H9 (cell line): Measurements from ENCODE around the gene DAPP1. TPM values are rescaled to one million over a fixed set of nuclear protein-coding genes. Genes with fewer than 3 reads are reported as not detected.

Source experiments
- DNase-seq: peaks from one replicate; pipeline ENCODE4 v3.0.0-alpha.2; 2017
- H2AFZ ChIP-seq: one replicate; pipeline ENCODE4 v1.6.1; 2013; ENCODE audit warnings: mild to moderate bottlenecking, low read length, control low read depth, moderate library complexity
- H2AK5ac ChIP-seq: 2 replicates; pipeline ENCODE4 v1.6.1; 2013; ENCODE audit warnings: low read length, control low read depth, mixed read lengths; ENCODE audit not compliant: insufficient read length
- H2BK120ac ChIP-seq: one replicate; pipeline ENCODE4 v1.6.1; 2013; ENCODE audit warnings: low read depth, mild to moderate bottlenecking, low read length, control low read depth, inconsistent platforms; ENCODE audit not compliant: poor library complexity, severe bottlenecking
- H2BK12ac ChIP-seq: 2 replicates; pipeline ENCODE4 v1.6.1; 2013; ENCODE audit warnings: low read length, control low read depth, mixed read lengths, low read depth; ENCODE audit not compliant: insufficient read length
- H2BK15ac ChIP-seq: 2 replicates; pipeline ENCODE4 v1.6.1; 2013; ENCODE audit warnings: low read depth, low read length, control low read depth
- H2BK20ac ChIP-seq: one replicate; pipeline ENCODE4 v1.6.1; 2013; ENCODE audit warnings: low read depth, mild to moderate bottlenecking, low read length, control low read depth, inconsistent platforms; ENCODE audit not compliant: poor library complexity, severe bottlenecking
- H2BK5ac ChIP-seq: 2 replicates; pipeline ENCODE4 v1.6.1; 2013; ENCODE audit warnings: low read length, control low read depth, mixed read lengths; ENCODE audit not compliant: insufficient read length
- H3K14ac ChIP-seq: 2 replicates; pipeline ENCODE4 v1.6.1; 2013; ENCODE audit warnings: low read length, control low read depth; ENCODE audit not compliant: insufficient read depth
- H3K18ac ChIP-seq: 2 replicates; pipeline ENCODE4 v1.6.1; 2013; ENCODE audit warnings: low read depth, mild to moderate bottlenecking, mixed read lengths, low read length, control low read depth; ENCODE audit not compliant: insufficient read length
- H3K23ac ChIP-seq: 2 replicates; pipeline ENCODE4 v1.6.1; 2013; ENCODE audit warnings: low read length, control low read depth, mixed read lengths, low read depth; ENCODE audit not compliant: insufficient read length
- H3K23me2 ChIP-seq: 2 replicates; pipeline ENCODE4 v1.6.1; 2013; ENCODE audit warnings: low read depth, mild to moderate bottlenecking, mixed read lengths, low read length, control low read depth; ENCODE audit not compliant: insufficient read length, poor library complexity, severe bottlenecking
- H3K27ac ChIP-seq: 2 replicates; pipeline ENCODE4 v1.5.1; 2013; ENCODE audit warnings: low read length, control low read depth, mixed read lengths, low read depth; ENCODE audit not compliant: insufficient read length
- H3K27me3 ChIP-seq: 2 replicates; pipeline ENCODE4 v1.6.1; 2013; ENCODE audit warnings: low read length, control low read depth, inconsistent platforms; ENCODE audit not compliant: insufficient read depth
- H3K4ac ChIP-seq: 2 replicates; pipeline ENCODE4 v1.6.1; 2013; ENCODE audit warnings: low read depth, mild to moderate bottlenecking, control low read depth, inconsistent platforms, low read length, moderate library complexity
- H3K4me1 ChIP-seq: 2 replicates; pipeline ENCODE4 v1.6.1; 2013; ENCODE audit warnings: low read length, control low read depth, inconsistent platforms; ENCODE audit not compliant: insufficient read depth
- H3K4me2 ChIP-seq: 2 replicates; pipeline ENCODE4 v1.6.1; 2013; ENCODE audit warnings: low read length, control low read depth, mixed read lengths; ENCODE audit not compliant: insufficient read length, insufficient read depth
- H3K56ac ChIP-seq: 2 replicates; pipeline ENCODE4 v1.6.1; 2013; ENCODE audit warnings: low read depth, mild to moderate bottlenecking, mixed read lengths, low read length, control low read depth; ENCODE audit not compliant: insufficient read length
- H3K79me1 ChIP-seq: 2 replicates; pipeline ENCODE4 v1.6.1; 2013; ENCODE audit warnings: low read depth, mild to moderate bottlenecking, moderate library complexity, low read length, control low read depth, inconsistent platforms; ENCODE audit not compliant: insufficient read depth, poor library complexity, severe bottlenecking
- H3K79me2 ChIP-seq: 2 replicates; pipeline ENCODE4 v1.6.1; 2013; ENCODE audit warnings: low read length, control low read depth, inconsistent platforms; ENCODE audit not compliant: insufficient read depth
- H3K9ac ChIP-seq: 2 replicates; pipeline ENCODE4 v1.6.1; 2013; ENCODE audit warnings: low read length, control low read depth, mixed read lengths; ENCODE audit not compliant: insufficient read length; ENCODE audit errors: extremely low read depth
- H3K9me3 ChIP-seq: one replicate; pipeline ENCODE4 v1.6.1; 2013; ENCODE audit warnings: low read depth, low read length, inconsistent platforms; ENCODE audit not compliant: control insufficient read depth
- H3T11ph ChIP-seq: one replicate; pipeline ENCODE4 v1.6.1; 2013; ENCODE audit warnings: mild to moderate bottlenecking, low read length, control low read depth, inconsistent platforms
- H4K20me1 ChIP-seq: one replicate; pipeline ENCODE4 v1.6.1; 2013; ENCODE audit not compliant: control insufficient read depth, insufficient read length, insufficient read depth
- H4K5ac ChIP-seq: 2 replicates; pipeline ENCODE4 v1.6.1; 2013; ENCODE audit warnings: low read depth, mild to moderate bottlenecking, mixed read lengths, low read length, control low read depth; ENCODE audit not compliant: insufficient read length
- H4K8ac ChIP-seq: replicated peaks from 2 replicates; pipeline ENCODE4 v1.6.1; 2013; ENCODE audit warnings: low read length, control low read depth, mixed read lengths, low read depth; ENCODE audit not compliant: insufficient read length
- H4K91ac ChIP-seq: 2 replicates; pipeline ENCODE4 v1.6.1; 2013; ENCODE audit warnings: low read depth, mild to moderate bottlenecking, moderate library complexity, mixed read lengths, low read length, control low read depth; ENCODE audit not compliant: insufficient read length
- H3K27ac Mint-ChIP-seq, 3 experiments: 2 replicates in 2 of 3; 3 replicates in 1 of 3; pipeline ENCODE4 v1.8.0; 2020 to 2021; ENCODE audit warnings: mixed read lengths in 3 of 3, mild to moderate bottlenecking in 1 of 3, moderate library complexity in 1 of 3
- H3K27me3 Mint-ChIP-seq: 2 replicates; pipeline ENCODE4 v1.8.0; 2021; ENCODE audit warnings: low read depth, mild to moderate bottlenecking, moderate library complexity, mixed read lengths
- H3K36me3 Mint-ChIP-seq, 3 experiments: 2 replicates in 2 of 3; 3 replicates in 1 of 3; pipeline ENCODE4 v1.8.0; 2020 to 2021; ENCODE audit warnings: low read depth in 3 of 3, mixed read lengths in 3 of 3; ENCODE audit not compliant: insufficient read depth in 1 of 3
- H3K4me1 Mint-ChIP-seq, 2 experiments: 2 replicates each; pipeline ENCODE4 v1.8.0; 2020; ENCODE audit warnings: mixed read lengths in 2 of 2
- H3K4me3 Mint-ChIP-seq, 2 experiments: 2 replicates in 1 of 2; 3 replicates in 1 of 2; pipeline ENCODE4 v1.8.0; 2020 to 2021; ENCODE audit warnings: mild to moderate bottlenecking in 2 of 2, mixed read lengths in 2 of 2, moderate library complexity in 1 of 2
- H3K9me3 Mint-ChIP-seq, 2 experiments: 2 replicates in 1 of 2; 3 replicates in 1 of 2; pipeline ENCODE4 v1.8.0; 2020; ENCODE audit warnings: mild to moderate bottlenecking in 2 of 2, mixed read lengths in 2 of 2, moderate library complexity in 1 of 2
- WGBS: extraction: QIAGEN DNeasy Blood & Tissue Kit; methylation state at CpG from one replicate; pipeline ENCODE4 v1.1.7; 2013; ENCODE audit warnings: missing lambda C conversion rate, low lambda C conversion rate, mixed read lengths; ENCODE audit not compliant: insufficient read length; ENCODE audit errors: extremely low coverage; 5-methylcytosine and 5-hydroxymethylcytosine counted together
- total RNA-seq: library from RNA; stranded (reverse); gene quantifications from 2 replicates; pipeline ENCODE4 v1.2.1, GENCODE V29; 2021
- TF ChIP-seq, protein P1 (sequence below): fragments of 200-600 bp; sonication (generic); conservative IDR thresholded peaks from 3 replicates; pipeline ENCODE4 v1.8.0; 2021; ENCODE audit warnings: antibody characterized with exemption, mild to moderate bottlenecking

The DAPP1 gene
- total RNA-seq, 1 experiment from 2014 or later: not detected

GRCh38 chr4:99860521-99860920 lies 43.9 kb downstream of the DAPP1 start:
- H2AFZ ChIP-seq: no peak overlapping the region
- H3K27ac ChIP-seq: no peak overlapping the region
- no peak overlapping the region for H4K91ac ChIP-seq
- no peak overlapping the region for H3K18ac ChIP-seq
- H2AK5ac ChIP-seq: no peak overlapping the region
- H3K9me3 Mint-ChIP-seq: no peaks in the 10 kb centered on the region
- no peaks in the 10 kb centered on the region for H3K27me3 ChIP-seq
- no peak overlapping the region for H2BK12ac ChIP-seq
- no peak overlapping the region for H2BK120ac ChIP-seq
- H3K27ac Mint-ChIP-seq: no peak overlapping the region
- no peaks in the 10 kb centered on the region for H3K4me1 ChIP-seq
- H3K9me3 ChIP-seq: no peaks in the 10 kb centered on the region
- DNase-seq: no peak
- no peak overlapping the region for H3K23ac ChIP-seq
- H3K9ac ChIP-seq: no peak overlapping the region
- no peaks in the 10 kb centered on the region for H3K27me3 Mint-ChIP-seq
- no peaks in the 10 kb centered on the region for H3K79me1 ChIP-seq
- no peaks in the 10 kb centered on the region for H3K79me2 ChIP-seq
- no peak overlapping the region for H3K4me3 Mint-ChIP-seq
- no peak overlapping the region for H2BK20ac ChIP-seq
- WGBS: no CpG with 5 or more reads among the region's 2 CpGs
- TF ChIP-seq, protein P1, sequence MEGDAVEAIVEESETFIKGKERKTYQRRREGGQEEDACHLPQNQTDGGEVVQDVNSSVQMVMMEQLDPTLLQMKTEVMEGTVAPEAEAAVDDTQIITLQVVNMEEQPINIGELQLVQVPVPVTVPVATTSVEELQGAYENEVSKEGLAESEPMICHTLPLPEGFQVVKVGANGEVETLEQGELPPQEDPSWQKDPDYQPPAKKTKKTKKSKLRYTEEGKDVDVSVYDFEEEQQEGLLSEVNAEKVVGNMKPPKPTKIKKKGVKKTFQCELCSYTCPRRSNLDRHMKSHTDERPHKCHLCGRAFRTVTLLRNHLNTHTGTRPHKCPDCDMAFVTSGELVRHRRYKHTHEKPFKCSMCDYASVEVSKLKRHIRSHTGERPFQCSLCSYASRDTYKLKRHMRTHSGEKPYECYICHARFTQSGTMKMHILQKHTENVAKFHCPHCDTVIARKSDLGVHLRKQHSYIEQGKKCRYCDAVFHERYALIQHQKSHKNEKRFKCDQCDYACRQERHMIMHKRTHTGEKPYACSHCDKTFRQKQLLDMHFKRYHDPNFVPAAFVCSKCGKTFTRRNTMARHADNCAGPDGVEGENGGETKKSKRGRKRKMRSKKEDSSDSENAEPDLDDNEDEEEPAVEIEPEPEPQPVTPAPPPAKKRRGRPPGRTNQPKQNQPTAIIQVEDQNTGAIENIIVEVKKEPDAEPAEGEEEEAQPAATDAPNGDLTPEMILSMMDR: no peak
- peaks cover 7 to 11% of the 10 kb centered on the region in 2 experiments for H3K4me1 Mint-ChIP-seq
- no peak overlapping the region for H3K56ac ChIP-seq
- H2BK15ac ChIP-seq: no peak overlapping the region
- no peak overlapping the region for H3K4me2 ChIP-seq
- no peak overlapping the region for H3K4ac ChIP-seq
- no peak overlapping the region for H2BK5ac ChIP-seq
- no peak overlapping the region for H3T11ph ChIP-seq
- no peaks in the 10 kb centered on the region for H3K23me2 ChIP-seq
- no peak overlapping the region for H4K5ac ChIP-seq
- no peaks in the 10 kb centered on the region for H4K20me1 ChIP-seq
- no peak overlapping the region for H4K8ac ChIP-seq
- H3K36me3 Mint-ChIP-seq: no peaks in the 10 kb centered on the region
- H3K14ac ChIP-seq: no peak overlapping the region
